Measurements from ENCODE around the gene DOHH. TPM values are rescaled to one million over a fixed set of nuclear protein-coding genes. Genes with fewer than 3 reads are reported as not detected.

Gene DOHH
- total RNA-seq, 1 donor from 2014 or later: 10.1 TPM

GRCh38 chr19:3516675-3517207, 16.3 kb upstream of the DOHH start:
- H3K27ac Mint-ChIP-seq (ENCODE audit: unreplicated experiment): no peak overlapping the region
- DNase-seq (ENCODE audit: low spot score): no peak
- no peaks in the 10 kb centered on the region for H3K27me3 Mint-ChIP-seq (ENCODE audit: low read depth)
- no peaks in the 10 kb centered on the region for H3K9me3 Mint-ChIP-seq (ENCODE audit: low read depth)
- no peak for TF ChIP-seq CTCF (IDR thresholded peaks at IDR 0.05)
- H3K36me3 Mint-ChIP-seq (ENCODE audit: low read depth): no peaks in the 10 kb centered on the region
- H3K4me3 Mint-ChIP-seq (ENCODE audit: unreplicated experiment): no peak overlapping the region
- peaks cover 19% of the 10 kb centered on the region for H3K4me1 Mint-ChIP-seq (ENCODE audit: low read depth)

- H3K9me3 Mint-ChIP-seq (ENCODE audit: low read depth): no peaks in the 10 kb centered on the region
- no peak overlapping the region for H3K4me3 Mint-ChIP-seq (ENCODE audit: unreplicated experiment)
- peaks cover 16% of the 10 kb centered on the region for H3K4me1 Mint-ChIP-seq (ENCODE audit: low read depth)
- no peaks in the 10 kb centered on the region for H3K27me3 Mint-ChIP-seq (ENCODE audit: low read depth)
- no peak for TF ChIP-seq CTCF (IDR thresholded peaks at IDR 0.05)
- DNase-seq (ENCODE audit: low spot score): no peak
- H3K27ac Mint-ChIP-seq (ENCODE audit: unreplicated experiment): no peak overlapping the region
- no peaks in the 10 kb centered on the region for H3K36me3 Mint-ChIP-seq (ENCODE audit: low read depth)
Measured at GRCh38 chr19:3515891-3516422, 15.5 kb upstream of the DOHH start.

GRCh38 chr19:3514930-3515329, 14.5 kb upstream of the DOHH start:
- H3K27ac Mint-ChIP-seq (ENCODE audit: unreplicated experiment): no peak overlapping the region
- H3K27me3 Mint-ChIP-seq (ENCODE audit: low read depth): no peaks in the 10 kb centered on the region
- peaks cover 17% of the 10 kb centered on the region for H3K4me1 Mint-ChIP-seq (ENCODE audit: low read depth)
- no peak for DNase-seq (ENCODE audit: low spot score)
- TF ChIP-seq CTCF (IDR thresholded peaks at IDR 0.05): no peak
- H3K9me3 Mint-ChIP-seq (ENCODE audit: low read depth): no peaks in the 10 kb centered on the region
- no peaks in the 10 kb centered on the region for H3K36me3 Mint-ChIP-seq (ENCODE audit: low read depth)
- no peak overlapping the region for H3K4me3 Mint-ChIP-seq (ENCODE audit: unreplicated experiment)

- peaks cover 29% of the 10 kb centered on the region for H3K4me1 Mint-ChIP-seq (ENCODE audit: low read depth)
- TF ChIP-seq CTCF (IDR thresholded peaks at IDR 0.05): no peak
- no peaks in the 10 kb centered on the region for H3K36me3 Mint-ChIP-seq (ENCODE audit: low read depth)
- H3K9me3 Mint-ChIP-seq (ENCODE audit: low read depth): no peaks in the 10 kb centered on the region
- no peak for DNase-seq (ENCODE audit: low spot score)
- H3K27ac Mint-ChIP-seq (ENCODE audit: unreplicated experiment): no peak overlapping the region
- H3K27me3 Mint-ChIP-seq (ENCODE audit: low read depth): no peaks in the 10 kb centered on the region
- H3K4me3 Mint-ChIP-seq (ENCODE audit: unreplicated experiment): no peak overlapping the region
Measured at GRCh38 chr19:3513229-3514140, 13.0 kb upstream of the DOHH start.

- Mint-ChIP-seq H3K9me3 (ENCODE audit: low read depth) (no peaks in the 10 kb centered on the region), H3K36me3 (ENCODE audit: low read depth) (no peaks in the 10 kb centered on the region), H3K4me3 (ENCODE audit: unreplicated experiment) (no peak overlapping the region), H3K4me1 (ENCODE audit: low read depth) (peaks cover 34% of the 10 kb centered on the region), H3K27ac (ENCODE audit: unreplicated experiment) (no peak overlapping the region), H3K27me3 (ENCODE audit: low read depth) (no peaks in the 10 kb centered on the region)
- no peak for TF ChIP-seq CTCF (IDR thresholded peaks at IDR 0.05)
- no peak for DNase-seq (ENCODE audit: low spot score)
Measured at GRCh38 chr19:3512562-3513228, 12.2 kb upstream of the DOHH start.

Measured in chondrocyte (in vitro differentiated cells).